SU-DHL-6 (cell line): Measurements from ENCODE around the gene FKRP.

ENCODE experiments used
- H2AFZ ChIP-seq: fragments of 200-600 bp; sonication (generic); 2 replicates; pipeline ENCODE4 v1.6.1; 2014; ENCODE audit warnings: low read depth, mild to moderate bottlenecking, moderate library complexity, mixed read lengths, antibody characterized with exemption, low read length; ENCODE audit not compliant: severe bottlenecking
- H3F3A ChIP-seq: fragments of 200-600 bp; shearing (Covaris generic); 2 replicates; pipeline ENCODE4 v1.6.0; 2016; ENCODE audit warnings: antibody characterized with exemption, mild to moderate bottlenecking; ENCODE audit not compliant: insufficient read depth
- H3K27ac ChIP-seq: fragments of 200-600 bp; sonication (generic); 2 replicates; pipeline ENCODE4 v1.5.1; 2016; ENCODE audit warnings: low read depth, mild to moderate bottlenecking, low read length, moderate library complexity, mixed read lengths
- H3K27me3 ChIP-seq: fragments of 200-600 bp; sonication (generic), shearing (Covaris generic); 2 replicates; pipeline ENCODE4 v1.6.0; 2014; ENCODE audit warnings: mild to moderate bottlenecking, low read length
- H3K36me3 ChIP-seq: fragments of 200-600 bp; sonication (generic); 2 replicates; pipeline ENCODE4 v1.6.1; 2014; ENCODE audit warnings: mild to moderate bottlenecking, low read length, mixed read lengths
- H3K4me2 ChIP-seq: fragments of 300-600, 200-600 bp; shearing (Covaris generic), sonication (generic); 2 replicates; pipeline ENCODE4 v1.6.0; 2014; ENCODE audit warnings: low read length, low read depth, mild to moderate bottlenecking; ENCODE audit not compliant: poor library complexity, severe bottlenecking
- H3K4me3 ChIP-seq: fragments of 200-600 bp; sonication (generic); 2 replicates; pipeline ENCODE4 v1.5.1; 2014; ENCODE audit warnings: antibody characterized with exemption, low read length, mild to moderate bottlenecking, mixed read lengths; ENCODE audit not compliant: insufficient read depth, poor library complexity, severe bottlenecking
- H3K79me2 ChIP-seq: fragments of 200-600 bp; sonication (generic); 2 replicates; pipeline ENCODE4 v1.6.1; 2014; ENCODE audit warnings: mild to moderate bottlenecking, low read length, moderate library complexity; ENCODE audit not compliant: insufficient read depth
- H3K9ac ChIP-seq: fragments of 200-600 bp; sonication (generic); 2 replicates; pipeline ENCODE4 v1.7.0; 2014; ENCODE audit warnings: mild to moderate bottlenecking, low read length
- H3K9me2 ChIP-seq: fragments of 200-600 bp; sonication (generic); replicated peaks from 2 replicates; pipeline ENCODE4 v1.6.1; 2014; ENCODE audit warnings: low read length; ENCODE audit not compliant: insufficient read depth
- H3K9me3 ChIP-seq: fragments of 200-600 bp; sonication (generic); 2 replicates; pipeline ENCODE4 v1.6.1; 2014; ENCODE audit warnings: low read length, mixed read lengths; ENCODE audit not compliant: insufficient read depth
- H4K20me1 ChIP-seq: fragments of 200-600 bp; sonication (generic); 2 replicates; pipeline ENCODE4 v1.6.1; 2014; ENCODE audit warnings: low read depth, mild to moderate bottlenecking, antibody characterized with exemption, low read length, moderate library complexity, mixed read lengths
- EZH2phosphoT487 ChIP-seq: fragments of 200-600 bp; sonication (generic), shearing (Covaris generic); conservative IDR thresholded peaks from 2 replicates; pipeline ENCODE4 v1.6.1; 2018; ENCODE audit warnings: mild to moderate bottlenecking, antibody characterized with exemption, low read length, moderate library complexity, mixed read lengths
- TF ChIP-seq, protein P1 (sequence below): fragments of 200-600 bp; sonication (generic); IDR thresholded peaks from one replicate; pipeline ENCODE4 v1.5.1; 2017; ENCODE audit warnings: antibody characterized with exemption, mild to moderate bottlenecking, low read length, moderate library complexity; ENCODE audit not compliant: insufficient read depth, poor library complexity, severe bottlenecking

Gene FKRP

DNA sequence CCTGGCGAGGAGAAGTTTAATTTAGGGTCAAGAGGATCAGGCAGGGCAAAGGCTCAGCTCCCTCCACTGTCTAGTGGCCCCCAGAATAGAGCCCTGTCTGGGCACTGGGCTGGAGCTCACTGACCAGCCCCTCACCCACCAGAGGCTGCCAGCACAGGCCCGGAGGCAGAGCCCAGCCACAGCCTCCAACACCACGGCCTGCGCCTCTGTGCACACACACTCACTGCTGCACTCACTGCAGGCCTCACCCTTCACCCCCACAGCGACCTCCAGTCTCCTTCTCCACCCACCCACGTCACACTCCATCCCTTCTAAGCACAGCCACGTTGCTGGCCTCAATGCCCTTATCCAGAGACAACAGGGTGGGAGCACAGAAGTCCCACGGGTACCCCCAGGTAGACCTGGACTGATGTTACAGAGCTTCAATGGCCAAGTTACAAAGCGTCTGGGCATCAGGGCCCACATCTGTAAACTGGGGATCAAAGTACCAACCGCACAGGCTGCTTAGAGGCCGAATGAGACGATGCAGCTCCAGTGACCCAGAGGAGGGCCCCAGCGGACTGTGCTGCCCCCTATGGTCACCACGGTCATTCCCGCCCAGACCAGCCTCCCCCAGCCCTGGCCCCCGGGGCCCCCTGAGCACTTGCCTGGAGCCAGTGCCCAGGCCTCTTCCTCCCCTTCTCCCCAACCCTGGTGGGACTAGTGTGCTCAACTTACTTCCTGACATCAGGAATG lies 24.4 kb upstream of the FKRP start:
- Histone ChIP-seq H3F3A (peaks cover 25% of the 10 kb centered on the region), H3K9me2 (no peaks in the 10 kb centered on the region), H4K20me1 (no peaks in the 10 kb centered on the region), H3K9me3 (no peaks in the 10 kb centered on the region), H3K27me3 (no peaks in the 10 kb centered on the region), H3K27ac (no peak overlapping the region), H3K79me2 (peaks cover 4% of the 10 kb centered on the region), H3K4me3 (no peak overlapping the region), H3K9ac (no peak overlapping the region), H3K4me2 (no peak overlapping the region), H3K36me3 (no peaks in the 10 kb centered on the region), H2AFZ (no peak overlapping the region)
- no peak for TF ChIP-seq EZH2phosphoT487
- TF ChIP-seq, protein P1, sequence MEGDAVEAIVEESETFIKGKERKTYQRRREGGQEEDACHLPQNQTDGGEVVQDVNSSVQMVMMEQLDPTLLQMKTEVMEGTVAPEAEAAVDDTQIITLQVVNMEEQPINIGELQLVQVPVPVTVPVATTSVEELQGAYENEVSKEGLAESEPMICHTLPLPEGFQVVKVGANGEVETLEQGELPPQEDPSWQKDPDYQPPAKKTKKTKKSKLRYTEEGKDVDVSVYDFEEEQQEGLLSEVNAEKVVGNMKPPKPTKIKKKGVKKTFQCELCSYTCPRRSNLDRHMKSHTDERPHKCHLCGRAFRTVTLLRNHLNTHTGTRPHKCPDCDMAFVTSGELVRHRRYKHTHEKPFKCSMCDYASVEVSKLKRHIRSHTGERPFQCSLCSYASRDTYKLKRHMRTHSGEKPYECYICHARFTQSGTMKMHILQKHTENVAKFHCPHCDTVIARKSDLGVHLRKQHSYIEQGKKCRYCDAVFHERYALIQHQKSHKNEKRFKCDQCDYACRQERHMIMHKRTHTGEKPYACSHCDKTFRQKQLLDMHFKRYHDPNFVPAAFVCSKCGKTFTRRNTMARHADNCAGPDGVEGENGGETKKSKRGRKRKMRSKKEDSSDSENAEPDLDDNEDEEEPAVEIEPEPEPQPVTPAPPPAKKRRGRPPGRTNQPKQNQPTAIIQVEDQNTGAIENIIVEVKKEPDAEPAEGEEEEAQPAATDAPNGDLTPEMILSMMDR, result no peak

DNA sequence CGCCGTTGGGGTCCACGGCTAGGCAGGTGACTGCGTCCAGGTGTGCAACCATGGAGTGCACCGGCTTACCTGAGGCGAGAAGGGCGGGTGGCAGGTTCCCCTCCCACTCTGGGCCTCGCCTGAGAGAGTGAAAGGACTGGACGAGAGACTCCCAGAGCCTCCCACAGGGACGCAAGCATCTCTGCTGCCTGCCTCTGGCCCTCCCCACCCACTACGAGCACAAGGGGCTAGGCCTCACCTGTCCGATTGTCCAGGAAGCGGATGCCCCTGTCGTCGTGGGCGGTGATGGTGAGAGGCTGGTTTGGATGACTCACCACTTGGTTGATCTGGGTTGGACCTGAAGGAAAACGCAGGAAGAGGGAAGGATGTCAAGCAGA lies 23.9 kb upstream of the FKRP start:
- TF ChIP-seq EZH2phosphoT487, result no peak
- TF ChIP-seq, protein P1, result no peak
- Histone ChIP-seq H2AFZ (no peak overlapping the region), H3K9ac (no peak overlapping the region), H3K27ac (no peak overlapping the region), H3K9me3 (no peaks in the 10 kb centered on the region), H3K79me2 (no peaks in the 10 kb centered on the region), H3K4me3 (no peak overlapping the region), H3K9me2 (no peaks in the 10 kb centered on the region), H4K20me1 (no peaks in the 10 kb centered on the region), H3K36me3 (no peaks in the 10 kb centered on the region), H3K27me3 (no peaks in the 10 kb centered on the region), H3K4me2 (no peak overlapping the region), H3F3A (peaks cover 25% of the 10 kb centered on the region)

- Histone ChIP-seq H3K4me2 (no peak overlapping the region), H3K9ac (no peak overlapping the region), H3K9me3 (no peaks in the 10 kb centered on the region), H3K27me3 (no peaks in the 10 kb centered on the region), H4K20me1 (no peaks in the 10 kb centered on the region), H3K36me3 (no peaks in the 10 kb centered on the region), H3K79me2 (no peaks in the 10 kb centered on the region), H3K4me3 (no peak overlapping the region), H3K9me2 (no peaks in the 10 kb centered on the region), H2AFZ (no peak overlapping the region), H3F3A (peaks cover 25% of the 10 kb centered on the region), H3K27ac (no peak overlapping the region)
- TF ChIP-seq, protein P1, result no peak
- no peak for TF ChIP-seq EZH2phosphoT487
These were observed 23.3 kb upstream of the FKRP start for GRCh38 chr19:46722421-46723022.
